OCI-LY7 (cell line): ENCODE data around the gene GIMD1. TPM values are rescaled to one million over a fixed set of nuclear protein-coding genes. Genes with fewer than 3 reads are reported as not detected.

Experiments used
- BruUV-seq: library from RNA; stranded (reverse); fragments of 400-500 nt; replicated peaks from 2 replicates; lab custom pipeline; 2021; lab: Mats Ljungman, UMichigan
- CTCF ChIA-PET: fragments of 300-600 bp; sonication (Branson Sonifier 250); formaldehyde crosslinking; loops from one replicate; lab custom pipeline; 2022; ENCODE audit warnings: antibody characterized with exemption; ENCODE audit not compliant: unreplicated experiment; lab: Charles Lee
- POLR2A ChIA-PET: fragments of 300-600 bp; sonication (Branson Sonifier 250); formaldehyde crosslinking; loops from one replicate; lab custom pipeline; 2022; ENCODE audit warnings: antibody characterized with exemption; lab: Charles Lee
- DNase-seq: peaks from one replicate; pipeline ENCODE4 v3.0.0-alpha.2; 2015; ENCODE audit warnings: low spot score
- H2AFZ ChIP-seq: fragments of 200-600 bp; sonication (generic), shearing (Covaris generic); 2 replicates; pipeline ENCODE4 v1.6.1; 2014; ENCODE audit warnings: mild to moderate bottlenecking, antibody characterized with exemption, low read length, moderate library complexity
- H3K27ac ChIP-seq: fragments of 200-600 bp; sonication (generic); 2 replicates; pipeline ENCODE4 v1.5.1; 2014; ENCODE audit warnings: mixed run types, low read depth, mild to moderate bottlenecking, moderate library complexity, low read length, inconsistent platforms; ENCODE audit not compliant: poor library complexity, severe bottlenecking
- H3K36me3 ChIP-seq: fragments of 200-600 bp; sonication (generic); 2 replicates; pipeline ENCODE4 v1.6.1; 2014; ENCODE audit warnings: mild to moderate bottlenecking, antibody characterized with exemption, low read length, moderate library complexity, mixed read lengths; ENCODE audit not compliant: insufficient read depth
- H3K4me1 ChIP-seq: fragments of 200-600 bp; sonication (generic); 2 replicates; pipeline ENCODE4 v1.5.1; 2014; ENCODE audit warnings: mild to moderate bottlenecking, low read length; ENCODE audit not compliant: insufficient read depth, poor library complexity, severe bottlenecking
- H3K4me2 ChIP-seq: fragments of 200-600 bp; sonication (generic); 2 replicates; pipeline ENCODE4 v1.6.1; 2014; ENCODE audit warnings: mild to moderate bottlenecking, low read length
- H3K4me3 ChIP-seq: fragments of 200-600 bp; sonication (generic); 2 replicates; pipeline ENCODE4 v1.5.1; 2014; ENCODE audit warnings: mild to moderate bottlenecking, low read depth, low read length; ENCODE audit not compliant: poor library complexity, severe bottlenecking
- H3K79me2 ChIP-seq: fragments of 200-600 bp; sonication (generic); 2 replicates; pipeline ENCODE4 v1.6.1; 2016; ENCODE audit warnings: low read depth, mild to moderate bottlenecking, low read length, moderate library complexity, mixed read lengths; ENCODE audit not compliant: insufficient read depth
- H3K9me2 ChIP-seq: fragments of 200-600 bp; sonication (generic); 2 replicates; pipeline ENCODE4 v1.6.1; 2016; ENCODE audit warnings: mild to moderate bottlenecking, low read length, mixed read lengths; ENCODE audit not compliant: insufficient read depth
- H3K9me3 ChIP-seq: fragments of 200-600 bp; sonication (generic); 2 replicates; pipeline ENCODE4 v1.6.1; 2014; ENCODE audit warnings: mild to moderate bottlenecking, mixed run types, low read length, mixed read lengths
- H4K20me1 ChIP-seq: fragments of 200-600 bp; sonication (generic); 2 replicates; pipeline ENCODE4 v1.6.1; 2014; ENCODE audit warnings: mild to moderate bottlenecking, antibody characterized with exemption, low read length, moderate library complexity, mixed read lengths; ENCODE audit not compliant: insufficient read depth
- EZH2phosphoT487 ChIP-seq: fragments of 200-600 bp; sonication (generic); IDR thresholded peaks from 2 replicates; pipeline ENCODE4 v1.6.1; 2018; ENCODE audit warnings: low read depth, borderline replicate concordance, mild to moderate bottlenecking, mixed run types, antibody characterized with exemption, low read length, moderate library complexity, mixed read lengths
- intact Hi-C: fragments of 100-400 bp; cut with micrococcal nuclease; formaldehyde crosslinking; loops from one replicate; pipeline ENCODE4 v1.10.0; 2022; ENCODE audit not compliant: unreplicated experiment
- total RNA-seq, 2 experiments: library from RNA; depleted of rRNA in 1 of 2; stranded (reverse); fragments of >200 nt in 1 of 2; shearing (Covaris generic) in 1 of 2; gene quantifications; 2 replicates each; pipeline ENCODE4 v1.2.3, GENCODE V29; 2014 to 2022
- TF ChIP-seq, protein P1 (sequence below): fragments of 200-600 bp; sonication (generic); conservative IDR thresholded peaks from 2 replicates; pipeline ENCODE4 v1.5.1; 2014; ENCODE audit warnings: mild to moderate bottlenecking, antibody characterized with exemption, low read length, moderate library complexity, mixed read lengths

Gene GIMD1
- total RNA-seq, 2 experiments from 2014 or later: not detected

DNA sequence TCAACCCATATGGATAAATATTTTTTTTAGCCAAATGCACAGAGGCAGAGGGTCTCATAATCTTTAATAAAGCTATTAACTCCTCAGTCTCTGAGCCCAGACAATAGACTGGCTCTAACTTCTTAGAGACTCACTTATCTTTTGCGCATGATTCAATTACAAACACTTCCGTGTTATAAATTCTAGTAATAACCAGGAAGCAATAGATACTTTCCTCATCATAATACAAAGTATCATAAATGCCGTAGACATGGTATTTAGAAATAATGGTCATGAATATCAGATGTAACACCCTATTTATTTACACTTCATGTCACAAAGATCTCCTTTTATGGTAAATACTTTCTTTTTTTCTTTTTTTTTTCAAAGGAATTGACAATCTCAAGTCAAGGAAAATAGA, 4.4 kb upstream of the GIMD1 start:
- Histone ChIP-seq H3K36me3 (no peaks in the 10 kb centered on the region), H3K9me2 (no peaks in the 10 kb centered on the region), H3K9me3 (no peaks in the 10 kb centered on the region), H4K20me1 (no peaks in the 10 kb centered on the region), H3K4me3 (no peak overlapping the region), H3K4me1 (no peaks in the 10 kb centered on the region), H3K27ac (no peak overlapping the region), H2AFZ (no peak overlapping the region), H3K4me2 (no peak overlapping the region), H3K79me2 (no peaks in the 10 kb centered on the region)
- intact Hi-C loops: no loop called here
- POLR2A ChIA-PET: interaction anchor here (1.3 kb wide), 1 partner anchor 16 kb away, joined by 3 read pairs; no protein-coding TSS in a partner anchor
- TF ChIP-seq, protein P1, sequence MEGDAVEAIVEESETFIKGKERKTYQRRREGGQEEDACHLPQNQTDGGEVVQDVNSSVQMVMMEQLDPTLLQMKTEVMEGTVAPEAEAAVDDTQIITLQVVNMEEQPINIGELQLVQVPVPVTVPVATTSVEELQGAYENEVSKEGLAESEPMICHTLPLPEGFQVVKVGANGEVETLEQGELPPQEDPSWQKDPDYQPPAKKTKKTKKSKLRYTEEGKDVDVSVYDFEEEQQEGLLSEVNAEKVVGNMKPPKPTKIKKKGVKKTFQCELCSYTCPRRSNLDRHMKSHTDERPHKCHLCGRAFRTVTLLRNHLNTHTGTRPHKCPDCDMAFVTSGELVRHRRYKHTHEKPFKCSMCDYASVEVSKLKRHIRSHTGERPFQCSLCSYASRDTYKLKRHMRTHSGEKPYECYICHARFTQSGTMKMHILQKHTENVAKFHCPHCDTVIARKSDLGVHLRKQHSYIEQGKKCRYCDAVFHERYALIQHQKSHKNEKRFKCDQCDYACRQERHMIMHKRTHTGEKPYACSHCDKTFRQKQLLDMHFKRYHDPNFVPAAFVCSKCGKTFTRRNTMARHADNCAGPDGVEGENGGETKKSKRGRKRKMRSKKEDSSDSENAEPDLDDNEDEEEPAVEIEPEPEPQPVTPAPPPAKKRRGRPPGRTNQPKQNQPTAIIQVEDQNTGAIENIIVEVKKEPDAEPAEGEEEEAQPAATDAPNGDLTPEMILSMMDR: no peak
- TF ChIP-seq EZH2phosphoT487: no peak
- CTCF ChIA-PET: no interaction called here
- DNase-seq: no peak
- BruUV-seq: no TSS peak

DNA sequence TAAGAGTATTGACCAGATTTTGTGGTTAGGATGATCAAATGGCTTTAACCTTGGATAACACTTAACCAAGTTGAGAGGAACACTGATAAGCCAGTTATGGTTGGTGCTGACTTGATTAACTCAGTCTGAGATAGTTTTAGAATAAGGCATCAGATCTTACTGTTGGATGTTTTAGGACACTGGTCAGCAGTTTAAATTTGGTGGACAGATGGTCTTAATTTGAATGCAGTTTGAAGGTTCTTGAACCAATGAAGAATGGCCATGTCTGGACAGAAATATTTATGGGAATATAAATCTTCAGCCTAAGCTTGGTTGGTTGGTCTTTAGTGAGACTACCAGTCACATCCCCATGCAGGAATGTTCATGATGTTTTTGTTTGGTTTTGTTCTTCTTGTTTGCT, 2.6 kb upstream of the GIMD1 start:
- Histone ChIP-seq H3K4me1 (no peaks in the 10 kb centered on the region), H3K9me3 (no peaks in the 10 kb centered on the region), H3K4me2 (no peak overlapping the region), H3K27ac (no peak overlapping the region), H3K9me2 (no peaks in the 10 kb centered on the region), H3K36me3 (no peaks in the 10 kb centered on the region), H4K20me1 (no peaks in the 10 kb centered on the region), H3K79me2 (no peaks in the 10 kb centered on the region), H3K4me3 (no peak overlapping the region), H2AFZ (no peak overlapping the region)
- ChIA-PET POLR2A (no interaction called here), CTCF (no interaction called here)
- DNase-seq: no peak
- TF ChIP-seq EZH2phosphoT487: no peak
- no TSS peak for BruUV-seq
- intact Hi-C loops: no loop called here

DNA sequence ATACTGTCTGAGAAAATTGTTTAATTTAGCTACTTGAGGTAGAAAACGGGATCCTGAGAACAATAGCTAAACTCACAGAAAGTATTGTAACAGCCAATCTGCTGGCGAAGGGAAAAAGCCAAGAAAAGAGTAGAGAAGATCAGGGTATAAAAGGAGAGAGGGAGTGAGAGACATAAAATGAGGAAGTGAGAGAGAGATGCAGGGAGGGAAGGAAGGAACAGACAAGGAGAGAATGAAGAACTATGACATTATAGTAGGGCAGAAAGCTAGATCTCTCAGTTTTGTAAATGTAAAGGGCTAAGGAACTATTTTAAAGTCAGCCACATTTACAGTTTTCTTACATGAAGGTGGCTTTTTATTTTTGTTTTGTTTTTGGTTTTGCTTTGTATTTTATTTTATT, 1.6 kb upstream of the GIMD1 start:
- H2AFZ ChIP-seq: no peak overlapping the region
- BruUV-seq: no TSS peak
- ChIA-PET POLR2A (interaction anchor here (0.6 to 1.6 kb wide), 4 partner anchors 13 to 361 kb away, joined by 3 to 4 read pairs (median 3); no protein-coding TSS in a partner anchor), CTCF (interaction anchor here (1.1 kb wide), 1 partner anchor 15 kb away, joined by 3 read pairs; no protein-coding TSS in a partner anchor)
- TF ChIP-seq EZH2phosphoT487: no peak
- TF ChIP-seq, protein P1: no peak
- no peaks in the 10 kb centered on the region for H3K36me3 ChIP-seq
- H3K9me2 ChIP-seq: no peaks in the 10 kb centered on the region
- no peak for DNase-seq
- no peak overlapping the region for H3K27ac ChIP-seq
- H3K4me1 ChIP-seq: no peaks in the 10 kb centered on the region
- H3K79me2 ChIP-seq: no peaks in the 10 kb centered on the region
- H4K20me1 ChIP-seq: no peaks in the 10 kb centered on the region
- H3K4me3 ChIP-seq: no peak overlapping the region
- H3K4me2 ChIP-seq: no peak overlapping the region
- intact Hi-C loops: no loop called here
- no peaks in the 10 kb centered on the region for H3K9me3 ChIP-seq
